Sciatic nerve (tissue), 2 donors: ENCODE measurements around the gene RANBP3. TPM values are rescaled to one million over a fixed set of nuclear protein-coding genes. Genes with fewer than 3 reads are reported as not detected.

ENCODE experiments used
- ATAC-seq: fragments of 200-7000 bp; cut with Tn5 transposase; one replicate; pipeline ENCODE4 v1.9.1; 2020; ENCODE audit warnings: mild to moderate bottlenecking, moderate library complexity
- DNase-seq: peaks from one replicate; pipeline ENCODE4 v3.0.0-alpha.2; 2020; ENCODE audit warnings: low spot score
- intact Hi-C: fragments of 100-400 bp; cut with DNase I; formaldehyde crosslinking; loops from one replicate; pipeline ENCODE4 v1.14.2; 2022
- total RNA-seq: library from RNA; stranded (reverse); fragmentation: NEBNext Ultra II Directional; extraction: Animal tissue kit (Norgen Biotek cat#: 25700); gene quantifications from one replicate; pipeline ENCODE4 v1.2.1, GENCODE V29; 2021
- donor health status: DM: no; HTN: no; CAD: no.
- donor health status: DM: no; HTN: no; CAD: no.

The RANBP3 gene
- total RNA-seq, 1 donor from 2014 or later, result 76.3 TPM

DNA sequence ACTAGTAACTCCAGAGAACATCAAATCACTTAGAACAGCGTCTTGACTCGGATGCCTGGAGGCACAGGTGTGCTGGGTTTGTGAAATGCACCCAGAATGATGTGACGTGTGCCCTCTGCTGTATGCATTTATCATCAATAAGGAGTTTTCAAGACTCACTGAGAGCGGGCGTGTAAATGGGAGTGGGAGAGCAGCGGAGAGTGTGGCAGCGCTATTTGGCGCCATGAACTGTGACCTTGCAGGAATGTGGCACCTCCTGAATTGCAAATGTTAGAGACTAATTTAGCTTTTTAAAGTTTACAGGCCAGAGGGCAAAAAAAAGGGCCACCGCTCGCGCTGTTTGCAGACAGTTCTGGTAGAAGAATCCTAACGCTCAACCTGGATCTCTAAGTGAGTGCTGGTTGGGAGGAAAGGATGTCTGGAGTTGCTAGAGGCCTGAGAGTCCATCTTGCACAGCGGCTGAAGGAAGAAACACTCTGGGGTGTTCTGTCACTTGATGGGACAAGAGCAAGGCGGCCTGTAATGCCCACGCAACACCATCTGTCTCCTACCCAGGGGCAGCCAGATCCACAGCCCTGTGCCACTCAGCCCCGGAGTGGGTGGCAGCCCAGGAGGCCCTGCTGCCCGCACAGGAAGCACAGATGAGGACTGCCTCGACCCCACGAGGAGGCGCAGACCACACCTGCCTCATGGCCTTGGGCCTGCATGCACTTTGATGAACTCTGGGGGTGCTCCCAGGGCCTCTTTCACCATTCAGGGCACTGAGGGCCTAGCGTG is 19.7 kb downstream of the RANBP3 start:
- intact Hi-C loops, result no loop called here
- ATAC-seq, result no peak
- DNase-seq, result no peak

DNA sequence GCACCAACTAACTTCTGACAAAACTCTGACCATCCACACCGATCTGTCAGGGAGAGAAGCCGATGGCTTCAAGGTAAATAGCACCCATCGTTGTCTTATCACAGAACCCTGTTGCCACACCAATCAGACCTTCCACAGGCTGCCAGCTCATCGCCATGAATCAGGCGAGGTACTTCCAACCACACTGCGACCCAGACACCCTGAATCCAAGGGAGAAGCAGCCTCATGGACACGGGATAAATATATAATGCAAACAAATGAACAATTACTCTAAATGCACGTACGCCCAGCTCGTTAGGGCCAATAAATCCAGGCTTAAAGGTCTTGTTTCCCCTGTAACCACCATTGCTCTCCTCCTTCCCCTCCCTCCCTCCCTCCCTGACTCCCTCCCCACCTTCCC is 20.8 kb downstream of the RANBP3 start:
- DNase-seq (no peak), ATAC-seq (no peak)
- intact Hi-C loops, result no loop called here

DNA sequence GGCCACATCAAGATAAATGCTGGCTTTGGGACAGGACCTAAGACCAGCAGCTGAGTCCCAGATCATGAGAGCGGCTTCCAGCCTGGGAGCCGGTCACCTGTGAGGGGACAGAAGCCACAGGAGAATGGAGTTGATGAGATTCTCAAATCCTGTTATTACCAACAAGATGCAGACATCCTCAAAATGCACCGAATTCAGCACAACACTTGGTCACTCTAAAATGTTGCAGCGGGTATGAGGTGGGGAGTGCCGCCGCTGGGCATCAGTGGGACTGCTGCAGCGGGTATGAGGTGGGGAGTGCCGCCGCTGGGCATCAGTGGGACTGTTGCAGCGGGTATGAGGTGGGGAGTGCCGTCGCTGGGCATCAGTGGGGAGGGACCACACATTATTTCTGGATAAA is 21.2 kb downstream of the RANBP3 start:
- ATAC-seq (no peak), DNase-seq (no peak)
- intact Hi-C loops, result no loop called here

DNA sequence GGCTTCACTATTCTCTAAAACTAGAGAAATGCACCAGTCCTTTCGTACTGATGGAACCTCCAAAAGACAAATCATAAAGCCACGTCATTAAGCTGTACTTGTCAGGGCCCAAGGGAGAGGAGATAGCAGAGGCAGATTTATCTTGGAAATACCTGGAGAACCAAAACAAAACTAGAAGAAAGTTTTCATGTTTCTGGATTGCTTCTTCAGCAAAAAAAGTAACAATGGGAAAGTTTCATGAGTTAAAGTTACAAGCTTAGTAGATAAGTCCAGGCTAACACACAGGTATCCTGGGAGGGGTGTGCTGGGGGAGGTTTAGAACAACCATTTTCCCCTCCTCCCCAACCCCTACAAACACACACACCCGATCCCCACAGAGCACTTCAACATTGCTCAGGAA is 21.6 kb downstream of the RANBP3 start:
- ATAC-seq (no peak), DNase-seq (no peak)
- intact Hi-C loops, result no loop called here

DNA sequence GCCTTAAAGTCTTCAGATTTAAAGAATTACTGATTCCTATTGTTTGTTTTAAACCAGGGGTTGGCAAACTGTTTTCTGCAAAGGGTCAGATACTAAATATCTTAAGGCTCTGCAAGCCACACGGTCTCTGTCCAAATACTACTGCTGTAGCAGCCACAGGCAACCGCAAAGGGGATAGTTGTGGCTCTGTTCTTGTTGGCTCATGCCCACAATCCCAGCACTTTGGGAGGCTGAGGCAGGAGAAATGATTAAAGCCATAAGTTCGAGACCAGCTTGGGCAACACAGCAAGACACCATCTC is 22.4 kb downstream of the RANBP3 start:
- ATAC-seq (no peak), DNase-seq (no peak)
- intact Hi-C loops, result no loop called here

DNA sequence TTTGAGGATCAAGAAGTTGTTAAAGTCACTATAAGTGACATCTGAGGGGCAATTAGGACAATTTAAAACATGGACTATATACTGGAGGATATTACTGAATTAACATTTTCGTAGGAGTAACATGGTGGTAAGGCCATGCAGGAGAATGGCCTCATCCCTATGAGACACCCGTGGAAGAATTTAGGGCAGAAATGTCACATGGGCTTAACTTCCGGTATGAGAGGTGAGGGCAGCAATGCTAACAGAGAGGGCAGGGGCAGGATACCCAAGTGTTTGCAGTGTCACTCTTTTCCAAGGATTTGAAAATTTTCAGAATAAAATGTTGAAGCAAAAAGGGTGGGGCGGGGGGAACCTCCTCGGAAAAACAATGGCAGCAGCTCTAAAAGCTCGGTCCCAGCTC is 23.6 kb downstream of the RANBP3 start:
- ATAC-seq (no peak), DNase-seq (no peak)
- intact Hi-C loops, result no loop called here

DNA sequence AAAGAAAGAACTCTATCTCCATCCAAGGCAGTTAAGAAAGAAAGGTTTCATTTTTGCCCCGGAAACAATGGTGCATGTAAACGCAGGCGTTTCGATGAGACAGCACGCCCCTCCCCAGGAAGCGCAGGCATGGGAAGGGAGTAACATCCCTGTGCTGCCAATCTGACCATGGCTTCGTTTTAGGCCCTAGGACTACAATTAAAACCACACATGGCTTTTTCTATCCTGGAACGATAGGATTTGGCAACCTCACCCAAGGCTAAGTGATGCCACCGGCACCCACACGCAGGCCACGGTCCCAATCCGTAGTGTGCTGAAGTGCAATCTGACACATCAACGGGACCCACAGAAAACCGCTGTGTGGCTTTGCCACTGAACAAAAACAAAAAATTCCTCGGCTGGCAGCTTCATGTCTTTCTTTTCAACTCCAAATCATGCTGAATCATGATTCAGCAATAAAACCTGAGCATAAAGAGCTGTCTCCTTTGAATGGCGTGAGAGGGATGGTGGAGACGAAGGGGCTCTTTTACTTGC is 24.2 kb downstream of the RANBP3 start:
- intact Hi-C loops, result no loop called here
- DNase-seq (no peak), ATAC-seq (no peak)

DNA sequence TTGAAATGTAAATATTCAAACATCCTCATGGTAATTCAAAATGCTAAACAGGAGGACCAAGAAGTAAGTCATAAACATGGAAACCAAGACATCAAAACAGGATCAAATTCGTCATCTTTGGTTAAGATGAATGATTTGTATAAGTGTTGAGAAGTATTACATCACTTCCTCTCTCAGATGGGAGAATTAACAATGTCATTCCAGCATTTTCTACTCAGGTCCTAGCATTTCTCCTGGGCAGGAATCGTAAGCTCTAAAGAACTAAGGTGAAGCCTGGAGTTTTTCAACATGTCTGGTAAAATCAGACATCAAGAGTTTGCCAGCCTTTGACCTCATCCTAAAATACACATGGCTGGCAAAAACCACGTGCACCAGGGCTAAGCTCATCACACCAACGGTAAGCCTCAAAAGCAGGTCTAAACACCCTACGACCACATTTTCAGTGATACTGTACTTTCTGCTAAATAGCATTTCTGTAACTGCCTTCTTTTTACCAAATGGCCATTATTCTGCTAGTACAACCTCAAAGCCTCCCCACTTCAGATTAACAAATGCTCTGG is 24.8 kb downstream of the RANBP3 start:
- no peak for DNase-seq
- intact Hi-C loops, result no loop called here
- no peak for ATAC-seq

DNA sequence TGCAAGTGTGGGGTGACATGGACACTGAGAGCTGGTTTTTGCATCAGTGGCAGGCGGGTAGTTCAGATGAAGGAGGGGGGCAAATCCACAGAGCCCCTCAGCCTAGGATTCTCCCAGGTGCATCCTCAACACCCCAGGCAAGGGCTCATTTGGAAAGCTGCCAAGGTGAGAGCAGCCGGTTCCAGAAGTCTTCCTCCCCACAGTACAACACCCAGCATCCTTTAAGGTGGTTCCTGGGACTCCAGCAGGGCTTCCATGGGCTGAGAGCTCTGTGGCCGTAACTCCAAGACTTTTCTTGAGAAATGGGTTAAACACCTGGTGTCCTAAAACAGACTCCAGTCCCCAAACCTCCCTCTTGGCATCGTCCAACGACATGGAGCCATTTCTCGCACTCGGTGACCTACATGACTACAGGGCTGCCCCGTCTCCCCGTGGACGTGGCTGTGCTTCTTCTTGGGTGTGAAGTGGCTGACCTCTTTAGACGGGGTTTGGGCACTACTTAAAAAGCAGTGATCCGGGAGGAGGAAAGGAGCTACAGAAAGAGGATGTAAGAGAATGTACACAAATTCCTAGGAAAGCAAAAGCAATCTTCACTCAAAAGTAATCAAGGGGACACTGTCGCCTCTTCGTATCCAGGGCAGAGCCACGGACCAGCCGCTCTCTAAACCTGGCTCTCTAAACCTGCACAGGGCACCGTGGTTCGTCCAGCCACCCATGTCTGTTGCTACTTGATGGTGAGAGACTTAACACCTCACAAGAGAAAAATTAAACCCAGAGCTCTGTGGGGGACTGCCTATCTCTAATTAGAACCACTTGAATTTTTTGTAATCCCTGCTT is 25.5 kb downstream of the RANBP3 start:
- DNase-seq (no peak), ATAC-seq (no peak)
- intact Hi-C loops, result no loop called here

DNA sequence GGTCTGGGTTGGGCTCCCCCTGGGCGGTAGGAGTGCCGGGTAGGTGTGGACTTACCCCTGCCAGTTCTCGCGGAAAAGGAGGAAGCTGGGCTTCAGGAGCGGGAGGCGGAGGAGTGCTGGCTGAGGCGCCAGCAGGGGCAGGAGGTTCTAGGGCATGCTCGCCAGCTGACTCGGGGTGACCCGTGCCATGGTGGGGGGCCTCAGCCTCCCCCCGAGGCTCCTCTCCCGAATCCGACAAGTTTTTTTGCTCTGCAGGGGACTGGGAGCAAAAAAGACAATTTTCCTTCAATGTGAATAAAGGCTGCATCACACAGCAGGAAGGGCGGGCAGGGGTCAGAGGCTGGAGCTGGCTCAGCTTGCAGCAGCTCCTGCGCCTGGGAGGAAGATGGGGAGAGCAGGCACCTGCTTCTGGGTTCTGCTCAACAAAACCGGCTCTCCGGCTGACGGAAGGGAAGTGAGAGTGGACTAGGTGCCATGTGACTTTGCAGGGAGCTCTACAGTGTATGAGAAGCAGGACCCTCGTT is 26.5 kb downstream of the RANBP3 start:
- no peak for DNase-seq
- intact Hi-C loops, result no loop called here
- peak; percentile 4 for ATAC-seq

DNA sequence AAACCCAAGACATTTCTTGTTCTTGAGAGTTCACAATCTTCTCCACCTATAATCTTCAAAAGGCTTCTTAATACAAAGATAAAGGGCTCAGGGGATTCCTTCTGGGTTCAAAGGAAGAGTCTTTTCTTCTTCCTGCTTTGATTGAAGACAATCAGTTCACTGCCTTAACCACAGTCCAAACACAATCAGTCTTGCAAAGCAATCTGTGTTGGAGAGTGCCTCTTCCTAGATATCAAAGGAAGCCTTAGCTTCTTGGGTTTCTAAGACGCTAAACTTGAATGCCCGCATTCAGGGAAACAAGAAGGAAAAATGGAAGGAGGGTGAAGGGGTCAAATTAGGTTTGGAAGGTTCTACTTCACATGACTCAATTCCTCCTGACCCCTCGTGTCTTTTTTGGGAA is 27.2 kb downstream of the RANBP3 start:
- intact Hi-C loops, result no loop called here
- DNase-seq (no peak), ATAC-seq (no peak)

DNA sequence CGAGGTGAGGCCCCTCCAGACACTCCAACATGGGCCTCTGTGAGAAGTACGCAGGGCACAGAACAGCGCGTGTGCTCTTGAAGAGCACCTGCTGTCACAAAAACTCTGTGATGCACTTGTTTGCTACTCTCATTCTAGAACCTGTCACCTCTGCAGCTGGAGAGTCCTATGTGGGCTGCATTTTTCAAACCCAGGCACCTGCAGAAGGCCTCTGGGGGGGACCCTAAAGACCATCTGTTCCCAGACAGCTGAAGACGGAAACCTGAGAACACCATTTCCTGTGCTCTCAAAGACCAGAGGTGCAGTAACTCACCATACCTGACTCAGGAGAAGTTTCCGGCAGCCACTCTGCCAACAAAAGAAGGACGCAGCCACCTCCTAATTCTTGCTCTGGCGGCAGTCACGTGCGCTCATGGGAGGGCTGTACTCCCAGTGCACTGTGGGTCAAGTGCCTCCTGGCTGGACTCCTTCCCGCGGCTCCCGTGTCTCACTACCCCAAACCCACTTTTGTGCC is 28.1 kb downstream of the RANBP3 start:
- ATAC-seq (no peak), DNase-seq (no peak)
- intact Hi-C loops, result no loop called here

DNA sequence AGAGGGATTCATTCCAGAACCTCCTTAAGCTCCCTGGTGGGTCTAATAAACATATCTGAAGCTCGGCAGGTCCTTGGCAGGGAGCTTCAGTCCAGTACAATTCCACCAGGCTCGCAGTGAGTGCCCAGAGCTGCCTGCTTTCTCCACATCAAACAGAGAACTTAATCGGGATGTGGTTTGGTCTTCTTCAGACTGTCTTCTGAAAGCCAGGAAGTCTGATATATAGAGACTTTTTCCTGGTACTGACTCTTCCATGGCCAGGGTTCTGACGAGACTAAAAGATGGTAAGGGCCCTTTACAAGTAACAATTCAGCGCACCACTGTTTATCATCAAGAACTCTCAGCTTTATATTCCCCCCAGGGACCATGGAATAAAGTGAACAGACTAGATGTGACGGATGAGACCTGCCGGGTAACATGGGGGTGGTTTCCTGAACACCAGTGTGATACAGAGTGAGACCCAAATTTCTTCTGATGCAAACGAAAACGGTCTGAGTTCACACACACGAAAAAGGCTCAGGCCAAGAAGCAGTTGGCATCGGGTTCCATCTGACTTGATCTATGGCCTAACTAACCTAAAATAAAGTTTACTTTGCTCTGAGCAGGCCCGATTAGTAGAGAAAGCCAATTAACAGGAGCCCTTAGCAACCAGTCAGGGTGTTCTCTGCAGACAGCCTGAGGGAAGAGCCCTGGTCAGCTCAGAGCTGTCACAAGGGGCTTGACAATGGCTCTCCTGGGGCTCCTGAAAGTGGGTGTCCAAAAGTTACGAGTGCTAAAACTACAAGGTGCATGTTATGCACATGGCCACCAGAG is 29.0 kb downstream of the RANBP3 start:
- intact Hi-C loops, result no loop called here
- DNase-seq (no peak), ATAC-seq (no peak)

DNA sequence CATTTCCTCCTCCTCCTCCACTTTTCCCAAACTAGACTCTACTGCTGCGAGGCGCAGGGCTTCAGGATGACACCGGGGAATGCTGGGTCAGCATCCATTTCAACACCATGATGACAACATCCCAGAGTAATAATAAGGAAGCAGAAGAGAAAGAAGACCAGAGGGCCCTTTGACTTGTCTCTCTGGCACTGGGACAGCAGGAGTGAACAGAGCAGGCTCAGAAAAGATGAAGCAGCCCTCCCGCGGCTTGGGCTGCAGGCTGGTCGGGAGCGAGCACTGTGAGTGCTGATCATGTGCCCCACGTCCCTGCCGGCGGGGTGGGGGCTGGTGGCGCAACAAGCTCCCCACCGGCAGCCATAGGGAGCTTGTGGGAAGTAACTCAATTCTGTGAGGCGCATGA is 30.5 kb downstream of the RANBP3 start:
- intact Hi-C loops, result no loop called here
- peak; percentile 83 for DNase-seq
- ATAC-seq, result peak; percentile 89

DNA sequence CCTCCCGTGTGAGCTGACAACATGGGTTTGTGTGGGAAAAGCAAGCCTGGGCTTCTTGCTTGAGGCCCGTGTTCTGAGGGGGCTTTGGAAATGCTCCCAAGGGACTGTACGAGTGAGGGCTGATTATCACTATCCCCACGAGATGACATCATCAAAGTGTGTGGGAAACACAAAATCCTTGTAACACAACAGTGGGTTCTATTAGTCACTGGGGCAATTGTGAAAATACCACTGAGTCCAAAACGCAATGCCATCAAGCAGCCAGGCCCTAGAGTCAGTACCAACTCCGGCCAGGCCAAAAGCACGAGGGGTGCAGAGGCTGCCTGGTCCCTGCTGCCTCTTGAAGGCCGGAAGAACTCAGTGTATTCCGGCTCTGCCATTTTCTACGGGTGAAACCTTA is 34.3 kb downstream of the RANBP3 start:
- intact Hi-C loops, result no loop called here
- no peak for DNase-seq
- ATAC-seq, result no peak

DNA sequence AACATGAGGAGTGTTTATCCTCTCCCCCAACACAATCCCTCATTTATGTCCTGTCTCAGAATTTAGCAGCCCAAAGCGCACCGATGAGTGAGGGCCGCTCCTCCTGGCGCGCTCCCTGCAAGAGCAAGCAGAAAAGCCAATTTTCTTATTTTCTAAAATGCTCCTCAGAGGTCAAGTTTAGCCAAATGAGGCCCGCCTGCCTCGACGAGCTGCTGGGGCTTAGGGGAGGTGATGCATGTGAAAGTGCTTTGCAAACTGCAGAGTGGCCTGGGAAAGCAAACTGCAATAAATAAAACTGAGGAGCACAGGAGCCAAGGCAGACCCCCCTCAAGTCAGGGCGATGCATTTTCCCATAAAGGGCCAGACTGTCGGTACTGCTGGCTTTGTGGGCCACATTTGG is 34.9 kb downstream of the RANBP3 start:
- intact Hi-C loops, result no loop called here
- no peak for ATAC-seq
- DNase-seq, result no peak

DNA sequence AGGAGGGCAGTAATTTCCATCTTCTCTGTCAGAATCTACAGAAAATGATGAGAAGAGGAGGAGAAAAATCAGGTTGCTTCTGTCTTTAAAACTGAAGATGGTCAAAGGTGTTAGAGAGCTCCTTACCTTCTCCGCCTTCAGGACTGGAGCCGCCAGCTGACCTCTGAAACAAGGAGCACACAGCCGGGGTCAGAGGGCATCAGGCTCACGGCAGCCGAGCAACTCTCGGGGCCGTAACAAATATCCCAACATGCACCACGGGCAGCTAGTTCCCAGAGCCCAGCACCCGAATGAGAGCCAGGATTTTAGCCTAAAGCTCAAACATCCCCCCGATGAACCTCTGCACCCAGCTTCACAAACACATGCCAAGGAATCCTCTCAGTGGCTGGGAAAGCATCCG is 36.3 kb downstream of the RANBP3 start:
- ATAC-seq (no peak), DNase-seq (no peak)
- intact Hi-C loops, result no loop called here

DNA sequence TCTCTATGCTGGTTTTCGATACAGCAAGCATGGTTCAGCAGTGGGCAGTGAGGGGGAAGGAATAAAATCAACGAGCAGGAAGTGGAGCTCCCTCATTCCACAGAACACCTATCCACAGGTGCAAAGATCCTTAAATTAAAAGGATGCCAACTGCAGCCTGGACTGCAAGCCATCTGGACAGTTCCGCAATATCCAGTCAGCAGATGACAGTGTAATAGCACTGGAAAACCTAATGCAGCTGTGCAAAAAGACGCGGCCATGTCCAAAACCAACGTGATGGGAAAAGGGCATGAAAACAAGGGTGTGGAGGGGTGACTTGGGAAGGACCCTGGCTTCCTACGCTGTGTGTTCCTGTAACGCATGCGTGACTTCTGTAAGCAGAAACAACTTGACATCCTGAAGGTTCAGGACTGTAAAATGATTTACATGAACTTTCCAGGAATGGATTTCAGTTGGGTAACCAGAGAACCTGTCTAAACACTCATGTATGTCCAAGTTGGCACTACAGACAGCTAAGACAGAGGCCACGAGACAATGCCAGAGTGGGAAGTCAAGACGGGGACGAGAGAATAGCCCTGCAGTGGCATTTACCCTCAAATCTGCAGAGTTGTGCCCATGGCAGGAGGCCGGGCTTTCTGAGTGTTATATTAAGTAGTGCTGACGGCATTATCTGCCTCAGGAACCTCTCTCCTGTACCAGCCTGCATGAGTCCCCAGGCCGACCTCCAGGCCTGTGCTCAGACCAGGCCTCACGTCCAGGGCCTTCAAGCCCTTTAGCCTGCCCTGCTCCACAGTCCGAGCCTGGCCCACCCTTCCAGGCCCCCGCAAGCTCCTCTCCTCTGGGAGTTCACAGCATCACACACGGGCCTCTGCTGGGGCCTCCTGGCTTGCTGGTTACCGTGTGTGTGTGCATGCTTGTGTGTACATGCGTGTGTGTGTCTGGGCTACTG is 37.4 kb downstream of the RANBP3 start:
- intact Hi-C loops, result no loop called here
- DNase-seq (no peak), ATAC-seq (no peak)
